GM12874 (cell line): ENCODE results near the gene NFYA.

Experiments used
- TF ChIP-seq, protein P1 (sequence below): IDR thresholded peaks from 2 replicates; pipeline ENCODE4 v1.5.1; 2011; ENCODE audit warnings: low read depth, mild to moderate bottlenecking, control low read depth, low read length, moderate library complexity; ENCODE audit not compliant: insufficient read depth

The NFYA gene

DNA sequence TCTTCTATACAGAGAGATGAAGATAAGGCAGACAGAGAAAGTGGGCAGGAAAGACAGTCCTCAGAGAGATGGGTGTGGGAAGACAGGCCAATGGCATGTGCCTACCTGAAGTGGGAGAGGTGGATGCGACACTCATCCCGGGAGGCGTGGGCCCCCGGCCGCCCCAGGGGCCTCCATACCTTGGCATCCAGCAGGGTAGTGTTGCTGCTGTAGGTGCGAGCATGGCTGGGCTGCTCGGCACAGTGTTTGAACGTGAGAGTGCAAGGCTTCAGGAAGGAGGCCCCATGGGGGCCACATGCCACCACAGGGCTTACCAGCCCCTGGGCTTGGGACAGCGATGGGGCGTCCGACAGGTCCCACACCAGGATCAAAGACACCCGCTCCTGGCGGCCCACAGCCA, 39.0 kb upstream of the NFYA start:
- TF ChIP-seq, protein P1, sequence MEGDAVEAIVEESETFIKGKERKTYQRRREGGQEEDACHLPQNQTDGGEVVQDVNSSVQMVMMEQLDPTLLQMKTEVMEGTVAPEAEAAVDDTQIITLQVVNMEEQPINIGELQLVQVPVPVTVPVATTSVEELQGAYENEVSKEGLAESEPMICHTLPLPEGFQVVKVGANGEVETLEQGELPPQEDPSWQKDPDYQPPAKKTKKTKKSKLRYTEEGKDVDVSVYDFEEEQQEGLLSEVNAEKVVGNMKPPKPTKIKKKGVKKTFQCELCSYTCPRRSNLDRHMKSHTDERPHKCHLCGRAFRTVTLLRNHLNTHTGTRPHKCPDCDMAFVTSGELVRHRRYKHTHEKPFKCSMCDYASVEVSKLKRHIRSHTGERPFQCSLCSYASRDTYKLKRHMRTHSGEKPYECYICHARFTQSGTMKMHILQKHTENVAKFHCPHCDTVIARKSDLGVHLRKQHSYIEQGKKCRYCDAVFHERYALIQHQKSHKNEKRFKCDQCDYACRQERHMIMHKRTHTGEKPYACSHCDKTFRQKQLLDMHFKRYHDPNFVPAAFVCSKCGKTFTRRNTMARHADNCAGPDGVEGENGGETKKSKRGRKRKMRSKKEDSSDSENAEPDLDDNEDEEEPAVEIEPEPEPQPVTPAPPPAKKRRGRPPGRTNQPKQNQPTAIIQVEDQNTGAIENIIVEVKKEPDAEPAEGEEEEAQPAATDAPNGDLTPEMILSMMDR: no peak

DNA sequence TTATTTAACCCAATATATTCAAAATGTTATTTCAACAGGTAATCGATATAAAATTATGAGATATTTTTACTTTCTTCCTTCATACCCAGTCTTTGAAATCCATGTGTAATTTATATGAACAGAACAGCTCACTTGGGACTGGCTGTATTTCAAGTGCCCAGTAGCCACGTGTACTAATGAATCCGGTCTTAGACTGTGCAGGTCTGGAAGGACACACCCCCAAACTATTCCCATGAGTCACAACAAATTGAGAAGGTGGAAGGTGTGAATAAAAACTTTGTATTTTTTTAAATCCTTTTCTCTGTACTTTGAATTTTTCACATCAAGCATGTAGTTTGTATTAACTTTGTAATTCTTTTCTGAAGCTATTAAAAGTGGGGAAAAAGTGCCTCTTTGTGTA, 36.6 kb upstream of the NFYA start:
- TF ChIP-seq, protein P1: no peak

DNA sequence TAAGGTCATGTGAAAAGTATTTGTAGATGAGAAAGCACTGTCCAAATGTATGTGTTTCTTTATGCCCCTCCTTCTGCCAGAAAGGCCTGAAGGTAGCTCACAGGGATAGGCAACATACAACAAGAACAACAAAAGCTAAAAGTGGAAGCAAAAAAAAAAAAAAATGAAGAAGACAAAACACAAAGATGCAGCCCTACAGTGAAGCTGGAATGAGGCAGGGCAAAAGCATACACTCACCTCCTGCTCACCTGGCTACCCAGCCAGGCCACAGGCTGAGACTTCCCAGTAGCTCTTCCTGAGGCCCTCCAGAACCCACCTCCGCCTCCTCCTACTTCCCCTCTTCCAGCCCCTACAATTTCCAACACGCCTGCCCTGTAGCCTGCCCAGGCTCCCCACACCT, 36.2 kb upstream of the NFYA start:
- TF ChIP-seq, protein P1: no peak

DNA sequence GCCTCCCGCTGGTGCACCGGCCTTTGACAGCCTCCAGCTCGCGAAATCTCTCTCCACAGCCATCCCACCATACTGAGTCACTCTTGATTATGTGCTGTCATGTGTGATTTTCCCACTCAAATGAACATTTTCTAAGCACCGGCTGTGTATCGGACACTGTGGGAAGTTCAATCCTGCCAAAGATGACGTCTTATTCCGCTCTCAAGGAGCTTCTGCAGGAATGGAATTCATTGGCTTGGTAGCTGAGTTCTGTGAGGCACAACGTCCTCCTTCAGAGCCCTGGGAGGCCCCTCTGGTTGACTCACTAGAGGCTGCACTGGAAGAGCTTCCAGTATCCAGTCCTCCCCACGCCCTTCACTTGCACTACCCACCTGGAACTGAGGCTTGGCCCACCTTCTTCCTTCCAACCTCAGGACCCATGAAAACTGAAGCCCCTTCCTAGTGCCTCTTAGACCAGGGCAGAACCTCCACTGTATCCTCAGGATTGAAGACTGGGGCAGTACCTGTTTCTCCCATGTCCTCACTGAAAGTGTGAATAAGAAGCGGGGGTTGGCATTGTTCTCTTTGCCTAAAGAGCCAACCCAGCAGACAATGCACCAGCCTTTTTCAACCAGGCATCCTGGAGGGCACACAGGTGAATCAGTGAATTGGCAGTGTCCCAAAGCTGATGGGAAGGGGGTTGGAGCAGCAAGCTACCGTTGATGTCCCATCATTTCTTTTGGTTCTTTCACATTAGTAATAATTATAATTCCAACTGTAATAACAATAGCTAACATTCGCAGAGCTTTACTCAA, 35.5 kb upstream of the NFYA start:
- TF ChIP-seq, protein P1: no peak

DNA sequence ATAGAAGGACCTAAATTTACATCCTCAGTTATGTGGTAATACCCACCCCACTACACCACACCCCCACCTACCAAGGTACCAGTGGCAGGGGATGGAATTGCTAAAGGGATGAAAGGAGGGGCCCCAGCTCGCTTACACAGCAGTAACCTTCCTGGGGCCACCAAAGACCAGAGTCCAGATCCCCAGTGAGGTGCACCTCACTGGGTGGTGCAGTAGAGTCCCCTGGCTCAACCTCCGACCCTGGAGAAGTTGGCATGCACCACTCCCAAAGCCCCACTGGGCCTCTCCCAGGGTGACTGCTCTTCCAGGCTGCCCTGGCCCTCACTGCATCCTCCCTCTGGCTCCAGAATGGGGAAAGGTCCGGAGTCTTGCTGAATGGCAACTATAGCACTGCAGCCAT, 34.6 kb upstream of the NFYA start:
- TF ChIP-seq, protein P1: no peak

DNA sequence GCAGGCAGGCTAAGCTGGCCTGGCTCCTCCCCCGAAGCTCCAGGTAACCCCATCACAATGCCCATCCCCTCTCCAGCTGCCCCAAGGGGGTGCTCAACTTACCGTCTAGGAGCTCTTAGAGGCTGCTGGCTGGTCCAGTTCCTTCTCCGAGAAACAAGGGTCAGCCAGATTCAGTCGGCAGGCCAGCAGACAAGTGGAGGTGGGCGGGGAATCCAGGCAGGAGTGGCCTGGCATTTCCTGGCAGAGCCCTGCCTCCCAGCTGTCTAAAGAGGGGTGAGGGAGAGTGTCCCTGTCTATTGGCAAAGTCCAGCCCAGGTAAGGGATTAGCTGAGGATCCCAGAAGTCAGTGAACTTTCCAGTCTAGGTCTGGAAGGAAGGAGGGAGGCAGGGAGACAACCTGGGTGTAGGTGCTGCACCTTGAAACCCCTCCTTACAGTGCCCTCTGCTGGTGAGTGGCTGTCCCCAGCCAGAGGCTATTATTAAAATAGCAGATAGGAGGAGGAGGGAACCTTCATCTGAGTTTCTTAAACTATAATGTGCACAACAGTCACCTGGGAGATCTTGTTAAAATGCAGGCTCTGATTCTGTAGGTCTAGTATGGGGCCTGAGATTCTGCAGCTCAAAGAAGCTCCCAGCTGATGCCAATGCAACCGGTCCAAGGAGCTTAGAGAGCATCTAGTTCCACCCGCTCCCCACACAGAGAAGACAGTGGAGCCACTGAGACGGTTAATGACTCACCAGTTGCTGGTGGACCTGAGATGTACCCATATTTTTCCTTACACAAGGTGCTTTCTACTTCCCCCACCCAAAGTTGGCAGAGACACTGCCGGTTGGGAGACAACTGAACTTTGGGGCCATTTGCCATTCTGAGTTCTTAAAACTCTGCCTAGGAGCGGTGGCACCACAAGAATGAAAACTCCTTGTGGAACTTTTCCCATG, 33.4 kb upstream of the NFYA start, which contains the start of gene UNC5CL:
Gene UNC5CL, minus strand, starts transcription at position 162 of the 939 bp plus-strand sequence. CDS start 4,147 bp downstream, outside the sequence.
- TF ChIP-seq, protein P1: peak; percentile 76
